ENCODE measurements around the gene CLSTN1.

GRCh38 chr1:9746651-9747050 lies 77.1 kb downstream of the CLSTN1 start:
- TF ChIP-seq MEF2A (IDR thresholded peaks at IDR 0.05; ENCODE audit: borderline replicate concordance, low read depth) = no peak
- TF ChIP-seq CTCF (IDR thresholded peaks at IDR 0.05) = no peak
- no peak for TF ChIP-seq GABPA (IDR thresholded peaks at IDR 0.05; ENCODE audit: low read depth)
- no peak for TF ChIP-seq EP300 (IDR thresholded peaks at IDR 0.05; ENCODE audit: borderline replicate concordance in 1 of 2, low read depth in 1 of 2, low read length in 1 of 2)
- TF ChIP-seq RAD21 (IDR thresholded peaks at IDR 0.05; ENCODE audit: low read length) = no peak
- TF ChIP-seq REST (IDR thresholded peaks at IDR 0.05; ENCODE audit: low read depth, low read length) = no peak
- no peak for TF ChIP-seq MAX (IDR thresholded peaks at IDR 0.05; ENCODE audit: low read depth)
- TF ChIP-seq JUND (IDR thresholded peaks at IDR 0.05) = no peak
- no peak for TF ChIP-seq FOXM1 (IDR thresholded peaks at IDR 0.05; ENCODE audit: low read depth)
- no peak for TF ChIP-seq USF1 (IDR thresholded peaks at IDR 0.05; ENCODE audit: borderline replicate concordance, low read depth)
- no peak for TF ChIP-seq SIN3A (IDR thresholded peaks at IDR 0.05; ENCODE audit: borderline replicate concordance, low read depth, low read length)
- no peak for TF ChIP-seq POLR2AphosphoS5 (IDR thresholded peaks at IDR 0.05; ENCODE audit: low read depth, low read length)
- no peak for TF ChIP-seq RCOR1 (IDR thresholded peaks at IDR 0.05; ENCODE audit: low read length)

All from SK-N-SH (cell line).